Small intestine (tissue), 7 donors: ENCODE results near the gene S100PBP. TPM values are rescaled to one million over a fixed set of nuclear protein-coding genes. Genes with fewer than 3 reads are reported as not detected.
"Not testable (repeated sequence)": the region's sequence is repeated elsewhere in the genome, so short reads cannot be mapped to it uniquely, and the experiment has no call there.

Experiments
- DNase-seq, 2 donors: peaks; one replicate each; pipeline versions ENCODE4 v3.0.0 to v3.0.0-alpha.2; 2013
- FAIRE-seq: peaks from 2 replicates; lab custom pipeline; 2012; peaks lifted over from hg19 to GRCh38; lab: Jason Lieb, UNC
- H3K27ac ChIP-seq, 3 donors: one replicate each; pipeline ENCODE4 v1.5.1; 2013; ENCODE audit warnings: low read length in 2 of 3, mild to moderate bottlenecking in 2 of 3, control low read depth in 1 of 3, inconsistent platforms in 1 of 3, low read depth in 1 of 3, moderate library complexity in 1 of 3
- H3K27me3 ChIP-seq, 3 donors: one replicate each; pipeline ENCODE4 v1.6.1; 2013; ENCODE audit warnings: low read length in 3 of 3, inconsistent platforms in 1 of 3; ENCODE audit not compliant: control insufficient read depth in 3 of 3, insufficient read depth in 3 of 3
- H3K36me3 ChIP-seq, 3 donors: one replicate each; pipeline ENCODE4 v1.6.1; 2013; ENCODE audit warnings: low read length in 3 of 3, inconsistent platforms in 1 of 3, low read depth in 1 of 3, mild to moderate bottlenecking in 1 of 3, moderate library complexity in 1 of 3; ENCODE audit not compliant: control insufficient read depth in 3 of 3, insufficient read depth in 2 of 3
- H3K4me1 ChIP-seq, 3 donors: one replicate each; pipeline ENCODE4 v1.6.1; 2013; ENCODE audit warnings: low read length in 2 of 3, inconsistent platforms in 1 of 3, low read depth in 1 of 3, mild to moderate bottlenecking in 1 of 3, moderate library complexity in 1 of 3; ENCODE audit not compliant: control insufficient read depth in 3 of 3, insufficient read depth in 2 of 3
- H3K4me3 ChIP-seq, 3 donors: one replicate each; pipeline ENCODE4 v1.5.1; 2013; ENCODE audit warnings: low read length in 3 of 3, control low read depth in 1 of 3, inconsistent platforms in 1 of 3, low read depth in 1 of 3, mild to moderate bottlenecking in 1 of 3, moderate library complexity in 1 of 3
- H3K9me3 ChIP-seq, 2 donors: one replicate each; pipeline ENCODE4 v1.6.1; 2013; ENCODE audit warnings: low read depth in 1 of 2, low read length in 1 of 2; ENCODE audit not compliant: control insufficient read depth in 2 of 2, insufficient read depth in 1 of 2
- WGBS, 3 donors: extraction: QIAGEN DNeasy Blood & Tissue Kit; methylation state at CpG; one replicate each; pipeline ENCODE4 v1.1.7; 2013; 5-methylcytosine and 5-hydroxymethylcytosine counted together
- polyA plus RNA-seq, 4 donors: library from polyadenylated mRNA; stranded (reverse) in 3 of 4; unstranded in 1 of 4; fragments of 200-250 nt in 3 of 4; fragments of 120-200 nt in 1 of 4; gene quantifications; one replicate each; pipeline versions ENCODE4 v1.2.1 to v1.2.3, GENCODE V29; 2013
- donor health status: healthy with polysubstance abuse.
- donor health status: control.
- donor health status: control.
- donor health status: Bipolar disorder and iron deficiency.
- donor health status: healthy.

S100PBP gene
- polyA plus RNA-seq, 4 donors, result 4.3 to 23.5 (median 7.2) TPM

DNA sequence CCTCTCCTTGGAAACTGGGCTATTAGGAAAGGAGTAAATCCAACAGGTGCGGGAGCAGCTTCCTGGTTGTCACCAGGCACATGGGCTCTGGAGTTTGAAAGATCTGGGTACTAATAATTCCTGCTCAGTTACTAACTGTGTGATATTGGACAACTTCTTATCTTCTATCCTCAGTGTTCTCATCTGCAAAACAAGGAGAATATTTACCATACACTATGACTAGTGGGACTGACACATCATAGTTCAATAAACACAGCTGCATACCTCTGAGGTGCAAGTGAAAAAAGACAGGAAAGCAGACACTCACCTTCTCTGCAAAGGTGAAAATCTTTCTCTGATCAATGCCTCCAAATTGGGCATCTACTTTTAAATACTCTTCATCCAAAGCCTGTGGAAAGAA lies 20.0 kb upstream of the S100PBP start:
- DNase-seq (no peak), FAIRE-seq (no peak)
- no peak overlapping the region for H3K4me3 ChIP-seq
- H3K36me3 ChIP-seq, result peaks cover 2 to 43% (median 5%) of the 10 kb centered on the region in 3 donors
- no peaks in the 10 kb centered on the region for H3K27me3 ChIP-seq
- no peak overlapping the region for H3K27ac ChIP-seq
- 96 to 100% (median 97%) methylated on average over 1 of the region's 1 CpG for WGBS, 3 donors
- no peaks in the 10 kb centered on the region for H3K9me3 ChIP-seq
- no peaks in the 10 kb centered on the region for H3K4me1 ChIP-seq

DNA sequence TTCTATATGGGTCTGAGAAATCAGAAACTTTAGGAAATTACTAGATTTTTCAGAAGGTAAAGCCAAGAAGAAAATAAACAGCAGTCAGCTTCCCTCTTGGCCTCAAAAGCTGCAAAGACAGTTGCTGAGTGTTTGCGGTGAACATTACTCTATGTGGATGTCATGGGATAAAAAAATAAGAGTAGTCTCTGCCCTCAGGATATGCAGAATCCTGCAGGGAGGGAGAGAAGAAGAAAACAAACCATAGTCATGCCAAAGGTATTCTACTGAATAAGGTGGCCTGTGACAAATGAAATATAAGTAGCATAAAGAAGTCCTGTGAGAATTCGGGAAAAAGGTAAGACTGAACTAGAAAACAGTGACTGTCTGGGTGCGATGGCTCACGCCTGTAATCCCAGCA lies 19.3 kb upstream of the S100PBP start:
- 94 to 97% (median 95%) methylated on average over 4 of the region's 4 CpGs for WGBS, 3 donors
- H3K4me1 ChIP-seq, result no peaks in the 10 kb centered on the region
- H3K36me3 ChIP-seq, result peaks cover 2 to 47% (median 5%) of the 10 kb centered on the region in 3 donors
- DNase-seq (no peak), FAIRE-seq (no peak)
- H3K4me3 ChIP-seq, result no peak overlapping the region
- no peaks in the 10 kb centered on the region for H3K9me3 ChIP-seq
- no peaks in the 10 kb centered on the region for H3K27me3 ChIP-seq
- no peak overlapping the region for H3K27ac ChIP-seq

DNA sequence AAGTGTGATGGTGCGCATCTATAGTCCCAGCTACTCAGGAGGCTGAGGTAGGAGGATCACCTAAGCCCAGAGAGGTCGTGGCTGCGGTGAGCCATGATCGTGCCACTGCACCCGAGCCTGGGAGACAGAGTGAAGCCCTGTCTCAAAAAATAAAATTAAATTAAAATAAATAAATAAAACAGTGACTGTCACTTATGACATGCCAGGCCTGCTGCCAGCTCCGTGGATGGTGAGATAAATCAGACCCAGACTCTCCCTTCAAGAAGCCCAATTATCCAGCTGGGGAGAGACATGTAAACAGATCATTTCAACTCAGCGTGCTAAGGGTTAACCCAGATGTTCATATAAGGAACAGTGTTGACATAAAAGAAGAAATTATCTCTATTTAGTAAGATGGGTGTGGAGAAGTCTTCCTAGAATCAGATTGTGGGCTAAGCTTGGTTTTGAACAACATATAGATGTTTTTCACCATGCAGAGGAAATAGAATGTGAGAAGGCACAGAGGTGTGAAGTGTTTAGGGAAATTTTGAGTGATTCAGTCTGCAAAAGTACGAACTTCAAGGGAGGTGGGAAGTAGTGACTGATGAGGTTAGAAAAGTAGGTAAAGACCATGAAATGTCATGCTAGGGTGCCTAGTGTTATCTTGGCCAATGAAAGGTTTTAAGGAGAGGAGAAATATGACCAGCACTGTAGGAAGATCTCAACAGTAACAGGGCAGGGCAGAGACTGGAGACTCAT lies 18.6 kb upstream of the S100PBP start:
- WGBS, 3 donors, result 75 to 87% (median 82%) methylated on average over 8 of the region's 8 CpGs
- H3K4me3 ChIP-seq, result no peak overlapping the region
- DNase-seq (no peak), FAIRE-seq (no peak)
- no peaks in the 10 kb centered on the region for H3K4me1 ChIP-seq
- no peaks in the 10 kb centered on the region for H3K27me3 ChIP-seq
- H3K9me3 ChIP-seq, result no peaks in the 10 kb centered on the region
- H3K27ac ChIP-seq, result no peak overlapping the region
- peaks cover 2 to 45% (median 5%) of the 10 kb centered on the region in 3 donors for H3K36me3 ChIP-seq

DNA sequence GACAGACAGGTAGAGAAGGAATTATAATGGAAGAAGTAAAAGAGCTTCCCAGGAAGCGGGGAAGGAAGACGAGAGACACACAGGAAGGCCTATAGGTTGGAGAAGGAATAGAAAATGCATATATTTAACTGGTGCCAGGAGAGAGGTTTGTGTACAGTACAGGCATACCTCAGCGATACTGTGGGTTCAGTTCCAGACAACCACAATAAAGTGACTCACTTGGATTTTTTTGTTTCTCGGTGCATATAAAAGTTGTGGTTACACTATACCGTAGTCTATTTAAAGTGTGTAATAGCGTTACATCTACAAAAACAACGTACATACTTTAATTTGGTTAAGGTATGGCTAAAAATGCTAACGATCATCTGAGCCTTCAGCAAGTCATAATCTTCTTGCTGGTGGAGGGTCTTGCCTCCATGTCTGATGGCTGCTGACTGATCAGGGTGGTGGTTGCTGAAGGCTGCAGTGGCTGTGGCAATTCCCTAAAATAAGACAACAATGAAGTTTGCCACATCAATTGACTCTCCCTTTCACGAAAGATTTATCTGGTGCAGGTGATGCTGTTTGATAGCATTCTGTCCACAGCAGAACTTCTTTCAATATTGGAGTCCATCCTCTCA lies 16.2 kb upstream of the S100PBP start:
- no peaks in the 10 kb centered on the region for H3K9me3 ChIP-seq
- no peaks in the 10 kb centered on the region for H3K4me1 ChIP-seq
- FAIRE-seq (no peak), DNase-seq (no peak)
- H3K27ac ChIP-seq, result peak overlapping the region in 1 of 3 donors; percentile 49
- H3K36me3 ChIP-seq, result peaks cover 3 to 39% (median 7%) of the 10 kb centered on the region in 3 donors
- 77 to 87% (median 78%) methylated on average over 9 of the region's 9 CpGs for WGBS, 3 donors
- H3K27me3 ChIP-seq, result no peaks in the 10 kb centered on the region
- H3K4me3 ChIP-seq, result no peak overlapping the region

DNA sequence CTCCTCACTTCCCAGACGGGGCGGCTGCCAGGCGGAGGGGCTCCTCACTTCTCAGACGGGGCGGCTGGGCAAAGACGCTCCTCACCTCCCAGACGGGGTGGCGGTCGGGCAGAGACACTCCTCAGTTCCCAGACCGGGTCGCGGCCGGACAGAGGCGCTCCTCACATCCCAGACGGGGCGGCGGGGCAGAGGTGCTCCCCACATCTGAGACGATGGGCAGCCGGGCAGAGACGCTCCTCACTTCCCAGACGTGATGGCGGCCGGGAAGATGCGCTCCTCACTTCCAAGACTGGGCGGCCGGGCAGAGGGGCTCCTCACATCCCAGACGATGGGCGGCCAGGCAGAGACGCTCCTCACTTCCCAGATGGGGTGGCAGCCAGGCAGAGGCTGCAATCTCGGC lies 13.0 kb upstream of the S100PBP start:
- not testable (repeated sequence) for H3K27me3 ChIP-seq, DNase-seq, H3K4me3 ChIP-seq, H3K27ac ChIP-seq, H3K9me3 ChIP-seq, FAIRE-seq, H3K4me1 ChIP-seq
- WGBS, 3 donors, result 97 to 98% (median 97%) methylated on average over 16 to 29 of the region's 30 CpGs
- H3K36me3 ChIP-seq, result peaks cover 5 to 37% (median 12%) of the 10 kb centered on the region in 3 donors

DNA sequence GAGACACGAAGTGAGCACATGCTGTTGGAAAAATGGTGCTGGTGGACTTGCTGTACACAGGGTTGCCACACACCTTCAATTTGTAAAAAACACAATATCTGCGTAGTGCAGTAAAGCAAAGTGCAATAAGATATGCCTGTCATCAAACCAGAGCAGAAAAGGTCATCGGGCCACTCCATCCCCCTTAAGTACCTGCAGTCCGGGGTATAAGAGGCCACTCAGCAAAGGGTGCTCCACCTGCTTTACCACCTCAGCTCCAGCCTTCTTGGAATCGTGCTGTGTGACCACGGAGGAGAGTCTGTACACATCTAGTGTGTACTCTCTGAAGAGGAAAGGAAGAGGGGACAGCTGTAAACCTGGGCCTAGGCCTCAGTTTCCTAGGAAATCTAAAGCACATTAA lies 11.2 kb upstream of the S100PBP start:
- H3K27ac ChIP-seq, result peak overlapping the region in 1 of 3 donors; percentile 18
- no peaks in the 10 kb centered on the region for H3K27me3 ChIP-seq
- H3K36me3 ChIP-seq, result peaks cover 5 to 36% (median 15%) of the 10 kb centered on the region in 3 donors
- no peaks in the 10 kb centered on the region for H3K9me3 ChIP-seq
- 82 to 92% (median 83%) methylated on average over 6 of the region's 6 CpGs for WGBS, 3 donors
- DNase-seq, result peak in 1 of 2 donors; percentile 65
- H3K4me3 ChIP-seq, result no peak overlapping the region
- H3K4me1 ChIP-seq, result peaks cover 0 to 3% (median 0%) of the 10 kb centered on the region in 3 donors
- no peak for FAIRE-seq

DNA sequence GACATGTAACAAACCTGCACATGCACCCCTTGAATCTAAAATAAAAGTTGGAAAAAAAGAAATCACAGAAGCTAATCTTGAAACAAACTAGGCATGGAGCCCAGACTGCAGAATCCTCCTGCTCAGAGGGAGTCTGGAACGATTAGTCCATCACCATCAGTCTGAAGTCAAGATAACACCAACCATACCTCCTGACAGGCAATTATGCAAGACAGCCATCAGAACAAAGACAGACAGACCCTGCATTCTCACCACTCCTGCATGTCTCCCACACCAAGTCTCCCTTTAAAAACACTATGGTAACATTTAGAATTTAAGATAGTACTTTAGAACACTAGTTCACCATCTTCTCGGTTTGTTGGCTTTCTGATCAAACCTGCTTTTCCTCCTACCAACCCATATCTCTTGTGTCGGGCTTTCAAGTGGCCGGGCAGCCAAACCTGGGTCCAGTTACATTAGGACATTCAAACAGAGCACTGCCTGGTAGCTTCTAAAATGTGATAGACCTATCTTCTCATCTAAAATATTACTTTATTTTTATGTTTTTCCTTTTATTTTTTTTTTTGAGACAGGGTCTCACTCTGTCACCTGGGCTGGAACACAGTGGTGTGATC lies 10.4 kb upstream of the S100PBP start:
- Histone ChIP-seq H3K4me1 (peaks cover 0 to 8% (median 2%) of the 10 kb centered on the region in 3 donors), H3K27ac (peak overlapping the region in 1 of 3 donors; percentile 18), H3K4me3 (no peak overlapping the region), H3K9me3 (no peaks in the 10 kb centered on the region), H3K27me3 (no peaks in the 10 kb centered on the region), H3K36me3 (peaks cover 5 to 36% (median 15%) of the 10 kb centered on the region in 3 donors)
- peak in 1 of 2 donors; percentile 30 for DNase-seq
- no peak for FAIRE-seq
- WGBS, 3 donors, result 73 to 81% (median 75%) methylated on average over 4 of the region's 4 CpGs

DNA sequence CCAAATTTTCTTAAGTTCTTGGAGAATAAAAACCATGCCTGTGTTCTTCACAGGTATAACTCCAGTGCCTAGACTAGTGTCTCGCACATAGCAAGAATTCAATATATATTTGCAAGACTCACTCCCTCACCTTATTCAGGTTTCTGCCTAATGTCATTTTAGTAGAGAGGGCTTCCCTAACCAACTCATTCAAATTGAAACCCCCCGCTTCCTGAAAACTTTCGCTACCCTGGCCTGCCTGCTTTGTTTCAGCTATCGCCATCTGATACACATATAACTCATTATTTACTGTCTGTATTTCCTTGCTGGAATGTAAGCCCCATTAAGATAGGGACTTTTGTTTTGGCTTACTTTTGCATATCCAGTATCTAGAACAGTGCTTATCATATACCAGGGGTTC lies 8.9 kb upstream of the S100PBP start:
- peaks cover 0 to 8% (median 5%) of the 10 kb centered on the region in 3 donors for H3K4me1 ChIP-seq
- FAIRE-seq (no peak), DNase-seq (no peak)
- 89 to 92% (median 92%) methylated on average over 4 of the region's 4 CpGs for WGBS, 3 donors
- no peak overlapping the region for H3K27ac ChIP-seq
- H3K4me3 ChIP-seq, result no peak overlapping the region
- no peaks in the 10 kb centered on the region for H3K9me3 ChIP-seq
- H3K36me3 ChIP-seq, result peaks cover 5 to 32% (median 15%) of the 10 kb centered on the region in 3 donors
- H3K27me3 ChIP-seq, result no peaks in the 10 kb centered on the region
